Activated CD4-positive, alpha-beta T cell treated with anti-CD3 and anti-CD28 coated beads, Interleukin-2, amount 50 U/mL, for 48 hours (primary cell): Measurements from ENCODE around the gene ROPN1.
"Not testable (repeated sequence)": the region's sequence is repeated elsewhere in the genome, so short reads cannot be mapped to it uniquely, and the experiment has no call there.

Experiments
- DNase-seq, 2 experiments: peaks; one replicate each; pipeline ENCODE4 v3.0.0-alpha.2; 2020

ROPN1 gene

GRCh38 chr3:123993818-123994217 is 1.9 kb upstream of the ROPN1 start:
- DNase-seq, result no peak

DNA sequence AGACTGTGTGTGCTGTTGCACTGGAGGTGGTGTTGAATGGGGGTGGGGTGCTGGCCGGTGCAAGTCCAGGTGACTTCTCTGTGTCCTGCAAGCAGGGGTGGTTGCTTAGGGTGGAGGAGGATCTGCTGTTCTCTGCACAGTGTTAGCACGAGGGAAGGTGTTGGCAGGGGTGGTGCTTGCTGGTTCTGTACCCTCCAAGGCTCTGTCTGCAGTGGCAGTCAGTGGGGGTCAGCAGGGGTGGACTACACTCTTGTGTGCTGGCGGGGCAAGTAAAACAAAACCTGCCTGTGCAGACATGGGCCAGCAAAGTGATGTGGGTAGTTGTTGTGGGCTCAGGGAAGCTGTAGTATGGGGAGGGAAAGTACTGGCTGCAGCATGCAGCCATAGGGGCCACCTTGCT is 5.5 kb downstream of the ROPN1 start:
- DNase-seq, result no peak

- no peak for DNase-seq
These were observed 7.0 kb downstream of the ROPN1 start for GRCh38 chr3:123984957-123985356.

DNA sequence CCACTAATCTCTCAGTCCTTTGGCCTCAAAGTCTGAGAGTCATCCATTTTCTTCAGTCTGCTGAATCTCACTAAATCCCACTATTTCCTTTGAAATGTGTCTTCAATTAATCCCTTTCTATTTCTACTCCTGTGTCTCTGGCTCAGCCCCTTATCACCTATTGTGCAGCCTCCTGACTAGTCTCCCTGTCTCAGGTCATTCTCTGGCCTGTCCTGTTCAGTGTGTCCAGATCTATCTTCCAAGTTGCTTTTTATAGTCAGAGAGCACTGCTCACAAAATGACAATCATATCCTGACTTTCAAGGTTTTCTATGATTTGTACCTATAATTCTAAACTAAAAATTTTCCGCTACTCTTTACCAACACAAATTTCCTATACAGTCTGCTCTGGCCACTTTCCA is 7.6 kb downstream of the ROPN1 start:
- no peak for DNase-seq

DNA sequence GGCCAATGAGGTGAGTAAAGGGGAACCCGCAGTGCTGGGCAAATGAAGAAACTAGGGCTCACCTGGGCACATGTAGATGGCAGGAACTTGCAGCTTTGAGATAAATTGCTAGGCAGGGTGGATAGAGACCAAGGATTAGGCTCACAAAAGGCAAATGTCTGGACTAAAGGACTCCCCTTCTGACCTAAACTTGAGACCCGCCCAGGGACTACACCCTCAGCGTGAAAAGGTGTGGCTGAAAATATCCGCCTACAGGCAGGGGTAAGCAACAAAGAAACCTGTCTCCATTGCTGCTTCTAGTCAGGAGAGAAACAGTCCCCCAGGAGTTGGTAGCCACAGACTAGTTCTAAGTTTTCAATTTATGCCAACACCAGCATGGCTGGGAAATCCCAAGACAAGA is 10.6 kb downstream of the ROPN1 start:
- DNase-seq, result not testable (repeated sequence)

DNA sequence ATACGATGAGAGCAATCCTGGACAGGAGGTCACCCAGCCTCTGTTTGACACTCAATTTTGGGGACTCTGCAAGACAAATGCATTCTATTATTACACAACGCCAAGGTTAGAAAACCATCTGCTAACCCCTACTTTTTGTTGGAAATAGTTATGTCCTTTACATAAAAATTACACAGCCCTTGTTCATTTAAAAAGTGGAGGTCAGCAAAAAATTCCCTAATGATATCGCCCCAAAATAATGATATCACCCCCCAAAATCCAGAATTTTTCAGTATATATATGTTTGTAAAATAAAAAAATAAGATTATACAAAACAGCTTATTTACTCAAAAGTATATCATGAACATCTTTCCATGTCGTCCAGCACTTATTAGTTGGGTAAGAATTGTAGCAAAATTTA is 11.4 kb downstream of the ROPN1 start:
- no peak for DNase-seq

DNA sequence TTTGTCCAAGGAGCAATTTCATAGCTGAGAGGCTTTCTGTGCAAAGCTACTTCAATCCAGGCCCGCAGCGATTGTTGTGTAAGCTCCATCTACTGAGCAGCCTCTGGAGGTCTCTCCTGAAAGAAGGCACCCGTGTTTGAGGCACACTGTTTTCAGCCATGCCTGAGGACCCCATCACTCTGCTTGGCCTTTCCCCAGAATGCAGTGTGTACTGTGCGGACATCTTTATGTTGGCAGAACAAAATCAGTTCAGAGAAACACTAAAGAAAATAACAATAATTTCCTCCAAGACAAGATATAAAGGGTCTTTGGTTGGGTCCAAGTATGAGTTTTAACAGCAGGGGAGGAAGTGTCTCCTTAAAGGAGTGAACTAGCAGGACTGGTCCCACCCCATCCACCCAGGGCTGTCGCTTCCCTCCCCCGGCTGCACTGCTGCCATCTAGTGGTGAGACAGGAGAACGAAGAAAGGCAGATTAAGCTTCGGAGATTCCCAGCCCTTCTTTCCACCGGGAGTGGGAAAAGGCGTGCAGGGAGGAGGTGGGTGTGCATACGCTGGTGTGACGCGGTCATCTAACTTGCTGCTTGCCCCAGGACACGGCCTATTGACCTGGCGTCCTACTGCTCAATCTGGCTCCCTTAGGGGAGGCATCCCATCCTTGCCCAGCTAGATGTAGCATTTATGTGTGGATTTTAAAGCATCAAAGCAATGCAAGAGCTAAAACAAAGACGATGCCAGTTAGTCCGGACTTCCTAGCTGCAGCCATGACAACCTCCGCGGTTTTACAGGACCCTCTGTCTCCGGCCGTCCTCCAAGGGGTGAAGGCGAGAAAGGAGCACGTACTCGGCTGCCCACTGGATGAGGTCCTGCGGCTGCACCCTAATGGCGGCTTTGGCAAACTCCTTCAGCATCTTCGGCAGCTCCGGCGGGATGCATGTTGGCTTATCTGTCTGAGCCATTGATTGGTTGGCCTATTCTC is 12.1 kb downstream of the ROPN1 start:
- DNase-seq, result peak; percentile 11 to 28

GRCh38 chr3:123976904-123977303 is 15.0 kb downstream of the ROPN1 start:
- DNase-seq, result not testable (repeated sequence)

DNA sequence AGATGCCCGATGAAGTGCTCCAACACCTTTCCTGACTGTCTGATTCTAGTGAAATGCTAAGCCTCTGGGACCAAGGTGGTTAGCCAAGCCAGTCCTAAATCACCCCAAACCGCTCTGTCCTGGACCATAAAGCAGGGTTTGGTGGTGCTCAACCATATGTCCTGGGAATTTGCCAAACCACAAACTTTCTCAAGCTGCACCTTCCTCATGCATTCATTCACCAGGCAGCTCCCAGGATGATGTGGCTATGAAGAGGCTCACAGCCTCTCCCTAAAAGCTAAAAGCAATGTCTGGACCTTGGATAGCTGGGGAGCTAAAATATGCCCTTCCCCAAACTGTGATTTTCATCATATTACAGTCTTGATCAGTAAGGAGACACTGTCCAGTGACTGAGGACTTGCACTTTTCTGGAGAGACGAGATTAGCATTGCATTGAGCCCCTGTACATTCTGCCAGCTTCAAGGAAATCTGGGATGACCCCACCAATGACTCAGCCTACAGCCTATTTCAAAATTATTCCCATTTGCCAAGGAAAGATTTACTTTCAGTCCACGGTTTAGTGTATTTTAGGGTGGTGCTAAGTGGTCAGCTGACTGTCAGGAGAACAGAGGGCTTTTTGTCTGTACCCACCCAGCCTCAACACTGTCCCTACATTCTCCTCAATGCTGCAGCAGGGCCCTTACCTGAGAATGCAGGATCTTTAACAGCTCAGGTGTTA is 15.6 kb downstream of the ROPN1 start:
- DNase-seq, result not testable (repeated sequence)

DNA sequence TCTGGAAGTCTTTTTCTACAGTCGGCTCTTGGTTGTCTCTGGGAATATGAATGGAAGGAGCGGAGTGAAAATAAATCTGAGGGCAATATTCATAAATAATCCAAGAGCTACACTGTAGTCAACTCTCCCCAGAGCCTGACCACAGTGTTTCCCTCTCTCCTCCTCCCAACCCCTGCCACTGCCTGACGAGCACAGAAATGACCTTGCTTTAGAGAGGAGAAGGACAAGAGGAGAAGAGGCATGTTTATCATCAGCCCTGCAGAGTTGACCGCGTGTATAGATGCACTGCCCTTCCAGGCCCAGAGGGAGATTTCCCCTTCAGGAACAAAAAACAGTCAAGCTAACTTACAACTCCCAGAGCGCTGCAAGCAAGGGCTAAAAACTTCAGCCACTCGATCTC is 16.9 kb downstream of the ROPN1 start:
- not testable (repeated sequence) for DNase-seq

DNA sequence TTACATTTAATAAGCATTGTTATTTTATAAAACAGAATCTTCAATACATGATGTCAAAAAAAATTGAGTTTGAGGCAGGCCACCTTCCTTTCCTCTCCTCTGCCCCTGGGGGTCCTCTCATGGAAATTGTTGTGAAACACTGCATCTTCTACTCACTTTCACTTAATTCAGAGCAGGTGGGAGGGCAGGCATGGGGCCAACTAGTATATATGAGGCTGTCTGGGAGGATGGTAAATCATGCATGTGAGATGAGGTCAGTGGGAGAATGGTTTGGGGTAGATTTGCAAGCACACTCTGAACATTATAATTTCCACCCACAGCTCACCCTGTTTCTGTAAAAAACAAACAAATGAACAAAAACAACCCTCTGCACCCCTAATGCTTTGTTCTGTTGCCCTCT is 20.5 kb downstream of the ROPN1 start:
- DNase-seq, result no peak

DNA sequence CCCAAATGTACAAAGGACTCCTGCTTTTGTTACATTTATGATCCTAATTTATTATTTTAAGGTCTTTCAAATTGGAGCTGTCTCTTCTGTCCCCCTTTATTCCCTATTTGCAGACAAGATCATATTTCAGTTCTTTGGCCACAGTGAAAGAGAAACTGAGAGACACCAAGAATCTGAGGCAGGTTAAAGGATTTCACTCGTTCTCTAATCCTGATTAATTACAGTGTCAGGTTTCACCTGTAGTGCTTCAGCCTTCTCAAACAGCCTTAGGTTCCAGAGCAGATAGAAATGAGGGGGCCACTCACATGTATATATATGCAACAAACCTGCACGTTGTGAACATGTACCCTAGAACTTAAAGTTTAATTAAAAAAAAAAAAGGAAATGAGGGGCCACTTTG is 24.7 kb downstream of the ROPN1 start:
- DNase-seq, result not testable (repeated sequence)

- DNase-seq, result not testable (repeated sequence)
These were observed 25.1 kb downstream of the ROPN1 start for GRCh38 chr3:123966799-123967198.

- not testable (repeated sequence) for DNase-seq
These were observed 27.1 kb downstream of the ROPN1 start for GRCh38 chr3:123964793-123965192.

DNA sequence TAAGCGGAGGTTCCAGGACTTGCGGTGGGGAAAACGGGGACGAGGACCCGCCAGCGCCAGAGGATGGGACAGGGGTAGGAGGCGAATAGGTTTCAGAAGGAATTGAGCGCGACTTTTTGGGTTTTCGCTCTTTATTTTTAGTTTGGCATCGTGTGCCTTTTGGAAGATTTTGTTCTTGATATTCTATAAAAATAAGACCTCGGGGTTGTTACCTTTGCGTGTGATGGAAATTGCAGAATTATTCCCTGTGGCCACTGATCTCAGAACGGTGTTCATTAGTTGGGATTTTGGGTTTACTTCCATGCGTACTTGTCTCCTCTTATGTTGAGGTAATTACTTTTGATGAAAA is 30.4 kb downstream of the ROPN1 start:
- no peak for DNase-seq

GRCh38 chr3:123960781-123961507 is 31.0 kb downstream of the ROPN1 start, which contains the start of gene CCDC14:
Gene CCDC14 (minus strand): TSS chr3:123961229. CDS start chr3:123961173, 56 bp downstream.
- peak; percentile 87 to 90 for DNase-seq

- DNase-seq, result no peak
These were observed 38.2 kb downstream of the ROPN1 start for GRCh38 chr3:123953735-123954134.

- no peak for DNase-seq
These were observed 38.9 kb downstream of the ROPN1 start for GRCh38 chr3:123952844-123953520.

GRCh38 chr3:123951522-123952447 is 40.1 kb downstream of the ROPN1 start:
- DNase-seq, result no peak

DNA sequence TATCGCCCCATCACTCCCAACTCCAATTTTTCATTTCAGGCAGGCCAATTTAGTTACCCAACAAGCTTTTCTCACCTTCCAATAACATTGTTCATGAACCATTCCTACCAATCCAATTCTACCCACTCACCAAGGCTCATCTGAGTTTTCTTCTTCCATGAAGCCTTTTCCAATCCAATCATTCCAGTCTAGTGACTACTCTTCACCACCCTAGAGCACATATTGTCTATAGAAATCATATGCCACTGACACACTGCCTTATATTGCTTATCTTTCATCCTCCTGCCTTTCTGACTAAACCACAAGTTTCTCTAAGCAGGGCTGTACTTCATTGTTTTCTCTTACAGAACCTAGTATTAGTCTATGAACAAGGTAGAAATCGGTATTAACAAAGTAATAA is 42.3 kb downstream of the ROPN1 start:
- DNase-seq, result no peak

DNA sequence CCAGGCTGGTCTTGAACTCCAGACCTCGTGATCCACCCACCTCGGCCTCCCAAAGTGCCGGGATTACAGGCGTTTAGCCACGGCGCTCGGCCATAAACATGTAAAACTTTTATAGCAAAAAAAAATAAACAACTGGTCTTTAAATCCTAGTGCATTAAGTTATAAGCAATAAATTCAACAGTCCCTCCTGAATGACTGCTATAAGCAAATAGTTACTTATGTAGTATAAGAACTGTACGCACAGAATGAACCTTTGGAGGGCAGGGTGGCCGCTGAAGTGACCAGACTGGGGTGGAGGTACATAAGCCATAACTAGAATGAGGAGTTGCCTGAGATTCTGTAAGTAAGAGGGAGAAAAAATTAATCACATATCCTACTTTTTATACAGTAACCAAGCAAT is 43.5 kb downstream of the ROPN1 start:
- no peak for DNase-seq

DNA sequence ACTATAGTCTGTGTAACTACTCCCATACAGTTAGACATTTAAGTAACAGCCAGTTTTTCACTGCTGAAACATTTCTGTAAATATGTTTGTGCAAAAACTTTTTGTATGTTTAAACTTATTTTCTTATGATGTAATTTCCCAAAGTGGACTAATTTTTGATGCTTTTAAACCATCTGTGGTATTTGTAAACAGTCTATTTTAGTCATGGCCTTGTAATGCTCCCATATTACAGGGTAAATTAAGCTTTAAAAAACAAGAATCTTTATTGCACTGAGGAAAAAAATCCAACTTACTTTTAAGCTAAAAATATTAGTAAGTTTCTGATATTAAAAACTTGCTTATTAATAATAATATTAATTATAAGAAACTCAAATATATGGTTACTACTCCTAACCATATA is 44.4 kb downstream of the ROPN1 start:
- no peak for DNase-seq
